K562 (cell line): ENCODE results near the gene UGT2B17. TPM values are rescaled to one million over a fixed set of nuclear protein-coding genes. Genes with fewer than 3 reads are reported as not detected.

Experiments used
- ATAC-seq: fragments of 200-7000 bp; cut with Tn5 transposase; 3 replicates; pipeline ENCODE4 v1.9.1; 2020; ENCODE audit warnings: moderate library complexity
- BruUV-seq: library from RNA; stranded (reverse); fragments of 400-500 nt; replicated peaks from 2 replicates; lab custom pipeline; 2021; lab: Mats Ljungman, UMichigan
- CTCF ChIA-PET: fragments of 300-600 bp; formaldehyde crosslinking; extraction: SDS; loops from one replicate; lab custom pipeline; 2021; ENCODE audit warnings: low intra/inter-chr PET ratio; lab: Yijun Ruan, JAX
- POLR2A ChIA-PET: fragments of 300-600, 350-650 bp; sonication (Branson Sonifier 250); formaldehyde crosslinking; extraction: SDS; loops from one replicate; lab custom pipeline; 2021; ENCODE audit warnings: antibody characterized with exemption, inconsistent platforms; lab: Yijun Ruan, JAX
- DNase-seq, 4 experiments: peaks; one replicate each; pipeline versions ENCODE4 v3.0.0 to v3.0.0-alpha.2; 2011 to 2018; ENCODE audit warnings: low spot score in 3 of 4, mixed read lengths in 3 of 4; ENCODE audit errors: extremely low read depth in 1 of 4
- FAIRE-seq: peaks from 2 replicates; lab custom pipeline; 2011; peaks lifted over from hg19 to GRCh38; lab: Jason Lieb, UNC
- H2AFZ ChIP-seq: 2 replicates; pipeline ENCODE4 v1.6.0; 2011; ENCODE audit warnings: low read depth, low read length, control low read depth, inconsistent platforms
- H3K27ac ChIP-seq: fragments of 200-600 bp; 3 replicates; pipeline ENCODE4 v1.8.0; 2011; ENCODE audit warnings: low read depth, mild to moderate bottlenecking, control low read depth, inconsistent platforms, low read length, moderate library complexity, mixed read lengths; ENCODE audit errors: extremely low read depth
- H3K27me3 ChIP-seq, 2 experiments: fragments of 300-600 bp in 1 of 2; 2 replicates in 1 of 2; 3 replicates in 1 of 2; pipeline versions ENCODE4 v1.6.0 to v1.8.0; 2011; ENCODE audit warnings: inconsistent platforms in 2 of 2, low read length in 2 of 2, mild to moderate bottlenecking in 1 of 2, mixed read lengths in 1 of 2, moderate library complexity in 1 of 2; ENCODE audit not compliant: control insufficient read depth in 2 of 2, insufficient read depth in 2 of 2
- H3K36me3 ChIP-seq: fragments of 300-600 bp; 3 replicates; pipeline ENCODE4 v1.8.0; 2011; ENCODE audit warnings: mild to moderate bottlenecking, low read length, inconsistent platforms; ENCODE audit not compliant: control insufficient read depth, insufficient read depth
- H3K4me1 ChIP-seq, 2 experiments: fragments of 200-600 bp in 1 of 2; replicated peaks in 1 of 2; 2 replicates in 1 of 2; 3 replicates in 1 of 2; pipeline versions ENCODE4 v1.5.1 to v1.8.0; 2011; ENCODE audit warnings: inconsistent platforms in 2 of 2, low read length in 2 of 2, mild to moderate bottlenecking in 1 of 2, mixed read lengths in 1 of 2, moderate library complexity in 1 of 2; ENCODE audit not compliant: control insufficient read depth in 2 of 2, insufficient read depth in 2 of 2
- H3K4me2 ChIP-seq: 2 replicates; pipeline ENCODE4 v1.6.1; 2011; ENCODE audit warnings: low read length, control low read depth, inconsistent platforms, mixed read lengths; ENCODE audit not compliant: insufficient read depth
- H3K4me3 ChIP-seq: fragments of 200-600 bp; sonication (generic), shearing (Covaris generic); 2 replicates; pipeline ENCODE4 v1.5.1; 2016; ENCODE audit warnings: control low read depth, inconsistent platforms
- H3K79me2 ChIP-seq: fragments of 200-600 bp; 3 replicates; pipeline ENCODE4 v1.8.0; 2011; ENCODE audit warnings: low read length, inconsistent platforms; ENCODE audit not compliant: control insufficient read depth, insufficient read depth
- H3K9ac ChIP-seq, 2 experiments: 2 replicates each; pipeline versions ENCODE4 v1.6.0 to v1.6.1; 2011; ENCODE audit warnings: low read depth in 2 of 2, low read length in 2 of 2, control low read depth in 1 of 2, inconsistent platforms in 1 of 2, mild to moderate bottlenecking in 1 of 2, mixed read lengths in 1 of 2; ENCODE audit not compliant: insufficient read depth in 1 of 2
- H3K9me1 ChIP-seq: one replicate; pipeline ENCODE4 v1.6.0; 2011; ENCODE audit warnings: inconsistent platforms, mild to moderate bottlenecking, low read length, moderate library complexity; ENCODE audit not compliant: control insufficient read depth, insufficient read depth
- H3K9me3 ChIP-seq: replicated peaks from 2 replicates; pipeline ENCODE4 v1.5.1; 2011; ENCODE audit warnings: low read depth, low read length, inconsistent platforms; ENCODE audit not compliant: control insufficient read depth, insufficient read depth
- H4K20me1 ChIP-seq: replicated peaks from 2 replicates; pipeline ENCODE4 v1.6.1; 2011; ENCODE audit warnings: low read length, inconsistent platforms, mixed read lengths; ENCODE audit not compliant: control insufficient read depth, insufficient read depth
- BRF1 ChIP-seq: IDR thresholded peaks from 3 replicates; pipeline ENCODE4 v1.6.1; 2011; ENCODE audit warnings: borderline replicate concordance, mild to moderate bottlenecking; ENCODE audit not compliant: insufficient read length; ENCODE audit errors: extremely low read depth
- CGGBP1 ChIP-seq: fragments of 250-450 bp; sonication (Bioruptor Pico); IDR thresholded peaks from 2 replicates; pipeline ENCODE4 v1.9.0; 2021; ENCODE audit warnings: mild to moderate bottlenecking
- CHAMP1 ChIP-seq: fragments of 450-650 bp; IDR thresholded peaks from 2 replicates; pipeline ENCODE4 v1.6.1; 2016; ENCODE audit warnings: mild to moderate bottlenecking
- EWSR1 ChIP-seq: fragments of 450-650 bp; IDR thresholded peaks from 2 replicates; pipeline ENCODE4 v1.6.1; 2018; ENCODE audit warnings: borderline replicate concordance, mild to moderate bottlenecking, low read depth, moderate library complexity; ENCODE audit not compliant: partially characterized antibody
- FOSL1 ChIP-seq: fragments of 200-800 bp; sonication (Bioruptor generic); conservative IDR thresholded peaks from 2 replicates; pipeline ENCODE4 v1.6.1; 2016; ENCODE audit warnings: missing genetic modification characterization, missing compliant biosample characterization
- NCOA4 ChIP-seq: fragments of 450-650 bp; IDR thresholded peaks from 2 replicates; pipeline ENCODE4 v1.6.1; 2018; ENCODE audit warnings: mild to moderate bottlenecking; ENCODE audit not compliant: partially characterized antibody
- SOX6 ChIP-seq: fragments of 450-650 bp; IDR thresholded peaks from 2 replicates; pipeline ENCODE4 v1.6.1; 2014; ENCODE audit warnings: mild to moderate bottlenecking
- THAP7 ChIP-seq: fragments of 250-450 bp; sonication (Bioruptor Pico); IDR thresholded peaks from 2 replicates; pipeline ENCODE4 v1.5.0; 2021
- U2AF2 ChIP-seq: fragments of 200-400 bp; formaldehyde crosslinking; optimal IDR thresholded peaks from 2 replicates; pipeline ENCODE3; 2017; ENCODE audit warnings: low read depth, mild to moderate bottlenecking, low read length
- ZNF23 ChIP-seq: fragments of 250-450 bp; sonication (Bioruptor Pico); IDR thresholded peaks from 2 replicates; pipeline ENCODE4 v1.4.0; 2020; ENCODE audit warnings: mild to moderate bottlenecking
- ZNF764 ChIP-seq: fragments of 250-450 bp; sonication (Bioruptor Pico); IDR thresholded peaks from 2 replicates; pipeline ENCODE4 v1.4.0; 2020; ENCODE audit warnings: low read depth, mild to moderate bottlenecking, moderate library complexity
- WGBS: fragments of 100-300 bp; shearing (Covaris generic); methylation state at CpG from one replicate; pipeline ENCODE4 v1.1.6; 2016; ENCODE audit warnings: low coverage, mixed read lengths; ENCODE audit not compliant: insufficient coverage; ENCODE audit errors: missing lambda C conversion rate; 5-methylcytosine and 5-hydroxymethylcytosine counted together
- in situ Hi-C: fragments of 300-500 bp; cut with MboI; formaldehyde crosslinking; loops from 4 replicates; pipeline ENCODE4 v1.15.0; 2018; ENCODE audit warnings: inconsistent platforms, mixed read lengths
- intact Hi-C: fragments of 100-400 bp; cut with micrococcal nuclease; formaldehyde crosslinking; loops from 2 replicates; pipeline ENCODE4 v1.14.2; 2022
- polyA plus RNA-seq, 8 experiments: library from polyadenylated mRNA; depleted of rRNA in 4 of 8; stranded (reverse) in 5 of 8; unstranded in 3 of 8; fragments of >200 nt; fragmentation: Nextera tagmentation in 2 of 8; fragmentation: Illumina TruSeq in 1 of 8; extraction: Ambion mirVana in 2 of 8; extraction: Trizol in 1 of 8; gene quantifications; 2 replicates each; pipeline versions ENCODE4 v1.2.1 to v1.2.3, GENCODE V29; 2011 to 2014; ENCODE audit warnings: inconsistent platforms in 1 of 8, missing spikeins in 1 of 8
- total RNA-seq, 7 experiments: library from RNA; depleted of rRNA in 6 of 7; stranded (reverse); fragments of >200 nt in 6 of 7; fragmentation: Illumina TruSeq in 2 of 7; extraction: Trizol in 2 of 7; gene quantifications; 2 replicates each; pipeline versions ENCODE4 v1.2.1 to v1.2.3, GENCODE V29; 2011 to 2021; ENCODE audit warnings: low replicate concordance in 1 of 7

The UGT2B17 gene
- total and polyA plus RNA-seq, 9 of the 15 experiments (the other 6 are each of a cell fraction or from before 2014, with no cell fraction given): 0.11 TPM; not detected in 8

- Histone ChIP-seq H3K27me3 (no peaks in the 10 kb centered on the region), H3K9ac (no peak overlapping the region), H3K9me1 (no peaks in the 10 kb centered on the region), H3K4me1 (no peaks in the 10 kb centered on the region), H3K27ac (no peak overlapping the region), H3K9me3 (no peaks in the 10 kb centered on the region), H3K4me2 (no peak overlapping the region), H3K36me3 (no peaks in the 10 kb centered on the region), H4K20me1 (no peaks in the 10 kb centered on the region), H2AFZ (no peak overlapping the region), H3K79me2 (no peaks in the 10 kb centered on the region), H3K4me3 (no peak overlapping the region)
- DNase-seq: no peak
- BruUV-seq: no TSS peak
- CTCF ChIA-PET: no interaction called here
- 0% methylated on average over 3 of the region's 3 CpGs for WGBS
- in situ Hi-C loops: no loop called here
- TF ChIP-seq EWSR1 (no peak), FOSL1 (0 out of 2 replicates have a peak, but pooled peaks have one; percentile 24)
- no peak for FAIRE-seq
- ATAC-seq: no peak
- POLR2A ChIA-PET: no interaction called here
- intact Hi-C loops: no loop called here
Observed at GRCh38 chr4:68599150-68599549, 23.0 kb upstream of the UGT2B17 start.

GRCh38 chr4:68597482-68597881 lies 21.4 kb upstream of the UGT2B17 start:
- Histone ChIP-seq H3K79me2 (no peaks in the 10 kb centered on the region), H3K4me1 (no peaks in the 10 kb centered on the region), H2AFZ (no peak overlapping the region), H3K27me3 (no peaks in the 10 kb centered on the region), H3K9me3 (no peaks in the 10 kb centered on the region), H3K4me2 (no peak overlapping the region), H3K36me3 (no peaks in the 10 kb centered on the region), H3K27ac (no peak overlapping the region), H3K9ac (no peak overlapping the region), H3K9me1 (no peaks in the 10 kb centered on the region), H4K20me1 (no peaks in the 10 kb centered on the region), H3K4me3 (no peak overlapping the region)
- WGBS: 3% methylated on average over 2 of the region's 2 CpGs
- FAIRE-seq: no peak
- no TSS peak for BruUV-seq
- DNase-seq: no peak
- ATAC-seq: no peak
- POLR2A ChIA-PET: no interaction called here
- CTCF ChIA-PET: no interaction called here
- intact Hi-C loops: no loop called here
- in situ Hi-C loops: no loop called here
- TF ChIP-seq CGGBP1 (CRISPR knock-in tag) (no peak), THAP7 (CRISPR knock-in tag) (no peak), CHAMP1 (no peak), SOX6 (no peak), NCOA4 (no peak), ZNF764 (CRISPR knock-in tag) (no peak), BRF1 (no peak), ZNF23 (CRISPR knock-in tag) (no peak), U2AF2 (no peak)
